Esophagus squamous epithelium (tissue), 4 donors: Measurements from ENCODE around the gene CA6.

Experiments used
- CTCF ChIP-seq, 6 experiments: fragments of 450-650 bp in 4 of 6; fragments of 200-600 bp in 2 of 6; sonication (generic) in 2 of 6; IDR thresholded peaks; one replicate each; pipeline ENCODE4 v1.5.1; 2016 to 2019; ENCODE audit warnings: antibody characterized with exemption in 6 of 6, mild to moderate bottlenecking in 4 of 6, moderate library complexity in 4 of 6
- POLR2A ChIP-seq, 4 donors: fragments of 450-650 bp; IDR thresholded peaks; one replicate each; pipeline ENCODE4 v1.6.1; 2017; ENCODE audit warnings: antibody characterized with exemption in 4 of 4, mild to moderate bottlenecking in 4 of 4, moderate library complexity in 3 of 4

DNA sequence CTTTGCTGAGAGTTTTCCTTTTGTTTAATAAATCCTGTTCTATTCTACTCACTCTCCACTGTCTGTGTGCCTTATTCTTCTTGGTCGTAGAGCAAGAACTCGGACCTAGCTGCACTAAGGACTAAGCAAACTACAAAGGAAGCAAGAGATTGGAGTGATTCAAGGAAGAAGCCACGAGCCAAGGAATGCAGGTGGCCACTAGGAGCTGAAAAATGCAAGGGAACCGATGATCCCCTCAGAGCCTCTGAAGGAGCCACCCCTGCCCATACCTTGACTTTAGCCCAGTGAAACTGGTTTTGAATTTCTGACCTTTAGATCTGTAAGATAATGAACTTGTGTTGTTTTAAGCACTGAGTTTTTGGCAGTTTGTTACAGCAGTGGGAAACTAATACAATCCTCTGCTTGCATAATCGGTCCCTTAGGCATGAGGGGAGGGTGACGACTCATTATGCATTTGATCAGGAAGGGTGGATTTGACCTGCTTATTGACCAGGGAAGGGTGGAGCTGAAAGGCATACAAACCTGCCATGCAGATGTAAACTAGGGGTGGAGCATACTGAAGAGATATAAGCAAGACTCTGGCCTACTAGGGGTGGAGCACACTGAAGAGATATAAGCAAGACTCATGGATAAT is 6.2 kb upstream of the CA6 start:
- TF ChIP-seq POLR2A (IDR thresholded peaks at IDR 0.05) (no peak), CTCF (IDR thresholded peaks at IDR 0.05) (peak in 1 of 6 experiments; percentile 40)
